NT2/D1 (cell line): ENCODE measurements around the gene VMP1.

Experiments
- SUZ12 ChIP-seq: IDR thresholded peaks from 2 replicates; pipeline ENCODE4 v1.6.1; 2011; ENCODE audit not compliant: insufficient read length, insufficient read depth; ENCODE audit errors: extremely low read depth
- YY1 ChIP-seq: IDR thresholded peaks from 2 replicates; pipeline ENCODE4 v1.6.1; 2011; ENCODE audit not compliant: insufficient read length, insufficient read depth
- ZNF274 ChIP-seq: IDR thresholded peaks from 2 replicates; pipeline ENCODE4 v1.6.1; 2011; ENCODE audit warnings: mild to moderate bottlenecking, low read depth, low read length

- TF ChIP-seq YY1 = no peak
- TF ChIP-seq SUZ12 = no peak
- TF ChIP-seq ZNF274 = no peak
Observed at GRCh38 chr17:59688008-59688407, 19.4 kb upstream of the VMP1 start.
